ENCODE results near the gene SH2D6. TPM values are rescaled to one million over a fixed set of nuclear protein-coding genes. Genes with fewer than 3 reads are reported as not detected.

The SH2D6 gene
- total RNA-seq, 6 experiments from 2014 or later: 0.25 to 0.52 (median 0.37) TPM; not detected in 3

GRCh38 chr2:85485815-85486214 is 67.3 kb downstream of the SH2D6 start:
- Mint-ChIP-seq H3K4me3 (no peak overlapping the region), H3K27me3 (ENCODE audit: insufficient read depth) (no peaks in the 10 kb centered on the region), H3K9me3 (peaks cover 4% of the 10 kb centered on the region; the same call in 1 of the 2 replicates), H3K27ac (no peak overlapping the region; the same call in 1 of the 2 replicates), H3K4me1 (ENCODE audit: low read depth) (no peaks in the 10 kb centered on the region; the same call in 1 of the 2 replicates), H3K36me3 (ENCODE audit: low read depth) (no peaks in the 10 kb centered on the region)
- DNase-seq: no peak
- no peak for TF ChIP-seq CTCF (IDR thresholded peaks at IDR 0.05)

Other genes starting within 250 kb of the SH2D6 start
- 100 to 1,000 TPM; 143 to 161 (median 150) TPM for gene TGOLN2, start 90.7 kb upstream of the SH2D6 start, total RNA-seq (2021; fragmentation: NEBNext Ultra II Directional; extraction: Animal tissue kit (Norgen Biotek cat#: 25700))
- gene RETSAT, start 64.2 kb upstream of the SH2D6 start, total RNA-seq (2021; fragmentation: NEBNext Ultra II Directional; extraction: Animal tissue kit (Norgen Biotek cat#: 25700)): 10 to 100 TPM; 36.3 to 50.4 (median 39.0) TPM
- gene ELMOD3, start 63.9 kb upstream of the SH2D6 start, total RNA-seq (2021; fragmentation: NEBNext Ultra II Directional; extraction: Animal tissue kit (Norgen Biotek cat#: 25700)): 10 to 100 TPM in 2 of 6 experiments, 1 to 10 TPM in 4; 7.0 to 10.9 (median 9.3) TPM
- gene CAPG, start 8.3 kb upstream of the SH2D6 start, total RNA-seq (2021; fragmentation: NEBNext Ultra II Directional; extraction: Animal tissue kit (Norgen Biotek cat#: 25700)): 10 to 100 TPM; 10.7 to 49.6 (median 13.6) TPM
- gene MAT2A, start 120.5 kb downstream of the SH2D6 start, total RNA-seq (2021; fragmentation: NEBNext Ultra II Directional; extraction: Animal tissue kit (Norgen Biotek cat#: 25700)): 100 to 1,000 TPM; 138 to 171 (median 158) TPM
- gene GGCX, start 142.8 kb downstream of the SH2D6 start, total RNA-seq (2021; fragmentation: NEBNext Ultra II Directional; extraction: Animal tissue kit (Norgen Biotek cat#: 25700)): 10 to 100 TPM; 55.9 to 68.9 (median 62.4) TPM
- gene VAMP8, start 158.9 kb downstream of the SH2D6 start, total RNA-seq (2021; fragmentation: NEBNext Ultra II Directional; extraction: Animal tissue kit (Norgen Biotek cat#: 25700)): under 1 TPM in 4 of 6 experiments, not detected in 2; 0.31 to 0.46 (median 0.35) TPM
- 10 to 100 TPM; 51.2 to 84.2 (median 71.4) TPM for gene VAMP5, start 165.7 kb downstream of the SH2D6 start, total RNA-seq (2021; fragmentation: NEBNext Ultra II Directional; extraction: Animal tissue kit (Norgen Biotek cat#: 25700))
- 100 to 1,000 TPM; 121 to 160 (median 146) TPM for gene RNF181, start 177.0 kb downstream of the SH2D6 start, total RNA-seq (2021; fragmentation: NEBNext Ultra II Directional; extraction: Animal tissue kit (Norgen Biotek cat#: 25700))
- 10 to 100 TPM; 10.3 to 20.4 (median 12.7) TPM for gene TMEM150A, start 184.0 kb downstream of the SH2D6 start, total RNA-seq (2021; fragmentation: NEBNext Ultra II Directional; extraction: Animal tissue kit (Norgen Biotek cat#: 25700))
- 10 to 100 TPM; 13.7 to 17.6 (median 16.0) TPM for gene C2orf68, start 193.4 kb downstream of the SH2D6 start, total RNA-seq (2021; fragmentation: NEBNext Ultra II Directional; extraction: Animal tissue kit (Norgen Biotek cat#: 25700))
- 10 to 100 TPM; 44.1 to 49.2 (median 47.4) TPM for gene USP39, start 197.5 kb downstream of the SH2D6 start, total RNA-seq (2021; fragmentation: NEBNext Ultra II Directional; extraction: Animal tissue kit (Norgen Biotek cat#: 25700))
- gene SFTPB, start 249.5 kb downstream of the SH2D6 start, total RNA-seq (2021; fragmentation: NEBNext Ultra II Directional; extraction: Animal tissue kit (Norgen Biotek cat#: 25700)): not detected